HG03457 (cell line): ENCODE results near the gene SLC25A52.
"Not testable (repeated sequence)": the region's sequence is repeated elsewhere in the genome, so short reads cannot be mapped to it uniquely, and the experiment has no call there.

Experiments
- ATAC-seq: cut with Tn5 transposase; IDR thresholded peaks from one replicate; pipeline ENCODE4 v1.9.1; 2021; ENCODE audit warnings: moderate number of reproducible peaks; ENCODE audit not compliant: unreplicated experiment

The SLC25A52 gene

GRCh38 chr18:31760695-31761094 is at the start of gene SLC25A52:
Gene SLC25A52, minus strand, starts transcription at chr18:31760880. Its CDS starts 219 bp downstream, at chr18:31760661.
- no peak for ATAC-seq

GRCh38 chr18:31809049-31809448 is 48.4 kb upstream of the SLC25A52 start:
- ATAC-seq, result not testable (repeated sequence)

GRCh38 chr18:31801078-31801477 is 40.4 kb upstream of the SLC25A52 start:
- no peak for ATAC-seq

GRCh38 chr18:31799257-31799656 is 38.6 kb upstream of the SLC25A52 start:
- ATAC-seq, result not testable (repeated sequence)

GRCh38 chr18:31798399-31798798 is 37.7 kb upstream of the SLC25A52 start:
- ATAC-seq, result no peak

GRCh38 chr18:31795747-31796146 is 35.1 kb upstream of the SLC25A52 start:
- no peak for ATAC-seq

GRCh38 chr18:31793531-31793930 is 32.9 kb upstream of the SLC25A52 start:
- no peak for ATAC-seq

GRCh38 chr18:31792580-31792911 is 31.9 kb upstream of the SLC25A52 start:
- ATAC-seq, result no peak

GRCh38 chr18:31791817-31792579 is 31.3 kb upstream of the SLC25A52 start:
- peak; percentile 95 for ATAC-seq

- ATAC-seq, result no peak
Observed at GRCh38 chr18:31789409-31789808, 28.7 kb upstream of the SLC25A52 start.

GRCh38 chr18:31783059-31783458 is 22.4 kb upstream of the SLC25A52 start:
- ATAC-seq, result no peak

GRCh38 chr18:31778391-31778950 is 17.8 kb upstream of the SLC25A52 start:
- no peak for ATAC-seq

GRCh38 chr18:31776093-31776492 is 15.4 kb upstream of the SLC25A52 start:
- ATAC-seq, result no peak

GRCh38 chr18:31774962-31775361 is 14.3 kb upstream of the SLC25A52 start:
- ATAC-seq, result no peak

GRCh38 chr18:31774477-31774785 is 13.8 kb upstream of the SLC25A52 start:
- no peak for ATAC-seq

- ATAC-seq, result no peak
Observed at GRCh38 chr18:31773774-31774476, 13.2 kb upstream of the SLC25A52 start.

- ATAC-seq, result no peak
Observed at GRCh38 chr18:31772699-31773098, 12.0 kb upstream of the SLC25A52 start.

GRCh38 chr18:31750273-31750672 is 10.4 kb downstream of the SLC25A52 start:
- no peak for ATAC-seq

GRCh38 chr18:31746396-31746795 is 14.3 kb downstream of the SLC25A52 start:
- no peak for ATAC-seq

- no peak for ATAC-seq
Observed at GRCh38 chr18:31744321-31745067, 16.2 kb downstream of the SLC25A52 start.

GRCh38 chr18:31743600-31743999 is 17.1 kb downstream of the SLC25A52 start:
- not testable (repeated sequence) for ATAC-seq
